ENCODE results near the gene PPP2R5C.

GRCh38 chr14:101888182-101888581 lies 126.7 kb downstream of the PPP2R5C start:
- TF ChIP-seq POLR2A (IDR thresholded peaks at IDR 0.05; ENCODE audit: low read depth, low read length) (no peak), CTCF (IDR thresholded peaks at IDR 0.05; ENCODE audit: extremely low read depth in 1 of 2, insufficient read depth in 1 of 2, low read depth in 1 of 2, low read length in 2 of 2) (no peak), GATA2 (IDR thresholded peaks at IDR 0.05; ENCODE audit: insufficient read depth, insufficient read length, low read depth, low read length) (no peak)
